Measurements from ENCODE around the gene ITLN2.
A peak's percentile ranks its signal among the peaks of the same experiment; 100 is the strongest.
"Not testable (repeated sequence)": the region's sequence is repeated elsewhere in the genome, so short reads cannot be mapped to it uniquely, and the experiment has no call there.

Gene ITLN2

DNA sequence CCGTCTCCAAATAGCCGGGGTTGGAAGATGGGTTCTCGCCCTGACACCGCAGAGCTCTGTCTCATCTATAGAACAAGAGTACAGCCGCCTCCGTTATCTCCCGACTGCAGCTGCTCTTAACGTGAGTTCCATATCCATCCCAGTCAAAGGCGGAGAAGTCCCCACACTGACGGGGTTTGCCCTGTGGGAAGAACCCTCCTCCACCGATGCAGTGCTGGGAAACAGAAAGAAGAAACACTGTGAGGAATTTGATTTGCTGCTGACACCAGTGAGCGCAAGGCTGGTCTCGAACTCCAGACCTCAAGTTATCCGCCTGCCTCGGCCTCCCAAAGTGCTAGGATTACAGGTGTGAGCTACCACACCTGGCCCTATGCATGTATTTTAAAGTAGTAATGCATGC is 9.5 kb downstream of the ITLN2 start:
- no peak for TF ChIP-seq Cebpa-rat (IDR thresholded peaks at IDR 0.05)
- H3K4me2 ChIP-seq, result no peak overlapping the region
- no peak overlapping the region for H3K27ac ChIP-seq
- no peaks in the 10 kb centered on the region for H3K27me3 ChIP-seq
- no peaks in the 10 kb centered on the region for H4K20me1 ChIP-seq
- no peaks in the 10 kb centered on the region for H3K4me1 ChIP-seq
- H3K36me3 ChIP-seq, result no peaks in the 10 kb centered on the region
- peaks cover 0 to 10% (median 5%) of the 10 kb centered on the region in 11 experiments; a peak in 7 of 22 replicates for H3K9me3 ChIP-seq (replicated peaks in 1 of 11)
- no peak overlapping the region for H3K9ac ChIP-seq
- no peak overlapping the region for H3K4me3 ChIP-seq

GRCh38 chr1:160942926-160943325 is 11.7 kb downstream of the ITLN2 start:
- Histone ChIP-seq H3K9me3 (replicated peaks in 1 of 11) (peaks cover 0 to 10% (median 4%) of the 10 kb centered on the region in 11 experiments; a peak in 6 of 22 replicates), H3K27ac (no peak overlapping the region), H3K4me3 (no peak overlapping the region), H3K4me2 (no peak overlapping the region), H3K9ac (no peak overlapping the region), H3K36me3 (no peaks in the 10 kb centered on the region), H4K20me1 (no peaks in the 10 kb centered on the region), H3K4me1 (no peaks in the 10 kb centered on the region), H3K27me3 (no peaks in the 10 kb centered on the region)
- no peak for TF ChIP-seq Cebpa-rat (IDR thresholded peaks at IDR 0.05)

DNA sequence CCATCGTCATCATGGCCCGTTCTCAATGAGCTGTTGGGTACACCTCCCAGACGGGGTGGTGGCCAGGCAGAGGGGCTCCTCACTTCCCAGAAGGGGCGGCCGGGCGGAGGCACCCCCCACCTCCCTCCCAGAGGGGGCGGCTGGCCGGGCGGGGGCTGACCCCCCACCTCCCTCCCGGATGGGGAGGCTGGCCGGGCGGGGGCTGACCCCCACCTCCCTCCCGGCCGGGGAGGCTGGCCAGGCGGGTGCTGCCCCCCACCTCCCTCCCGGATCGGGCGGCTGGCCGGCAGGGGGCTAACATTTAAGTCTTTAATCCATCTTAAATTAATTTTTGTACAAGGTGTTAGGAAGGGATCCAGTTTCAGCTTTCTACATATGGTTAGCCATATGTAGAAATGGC is 17.9 kb downstream of the ITLN2 start:
- Histone ChIP-seq H3K4me1 (peaks cover 0 to 12% (median 6%) of the 10 kb centered on the region in 10 experiments; a peak in 13 of 20 replicates), H3K9me3 (replicated peaks in 1 of 11) (peaks cover 13 to 51% (median 30%) of the 10 kb centered on the region in 11 experiments)
- not testable (repeated sequence) for H3K27me3 ChIP-seq, H4K20me1 ChIP-seq, H3K9ac ChIP-seq, H3K27ac ChIP-seq, H3K4me2 ChIP-seq, H3K36me3 ChIP-seq, H3K4me3 ChIP-seq

DNA sequence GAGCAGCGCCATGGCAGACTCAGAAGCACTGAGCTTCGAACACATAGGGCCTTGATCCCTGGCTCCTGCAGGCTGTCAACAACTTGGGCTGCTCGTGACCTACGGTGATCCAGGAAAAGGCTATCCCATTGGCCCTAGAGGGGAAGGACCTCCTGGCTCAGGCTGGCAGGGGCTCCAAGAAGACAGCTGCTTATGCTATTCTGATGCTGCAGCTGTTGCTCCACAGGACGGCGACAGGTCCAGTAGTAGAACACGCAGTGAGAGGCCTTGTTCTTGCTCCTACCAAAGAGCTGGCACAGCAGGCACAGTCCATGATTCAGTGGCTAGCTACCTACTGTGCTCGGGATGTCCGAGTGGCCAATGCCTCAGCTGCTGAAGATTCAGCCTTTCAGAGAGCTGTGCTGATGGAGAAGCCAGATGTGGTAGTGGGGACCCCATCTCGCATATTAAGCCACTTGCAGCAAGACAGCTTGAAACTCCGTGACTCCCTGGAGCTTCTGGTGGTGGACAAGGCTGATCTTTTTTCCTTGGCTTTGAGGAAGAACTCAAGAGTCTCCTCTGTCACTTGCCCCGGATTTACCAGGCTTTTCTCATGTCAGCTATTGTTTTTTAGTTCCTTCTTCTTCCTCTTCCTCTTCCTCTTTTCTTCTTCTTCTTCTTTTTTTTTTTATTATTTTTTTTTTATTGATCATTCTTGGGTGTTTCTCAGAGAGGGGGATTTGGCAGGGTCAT is 18.9 kb downstream of the ITLN2 start:
- H3K4me2 ChIP-seq, result peak overlapping the region in 6 of 11 experiments; percentile 23 to 71 (median 52); a peak in 11 of 22 replicates
- H3K4me3 ChIP-seq, result no peak overlapping the region
- H3K9me3 ChIP-seq (replicated peaks in 1 of 11), result peaks cover 13 to 50% (median 29%) of the 10 kb centered on the region in 11 experiments
- H3K9ac ChIP-seq, result no peak overlapping the region
- H3K36me3 ChIP-seq, result no peaks in the 10 kb centered on the region
- H3K27ac ChIP-seq, result peak overlapping the region in 6 of 11 experiments; percentile 32 to 51 (median 36); a peak in 6 of 22 replicates
- no peaks in the 10 kb centered on the region for H3K27me3 ChIP-seq
- H3K4me1 ChIP-seq, result peaks cover 0 to 12% (median 6%) of the 10 kb centered on the region in 10 experiments; a peak in 13 of 20 replicates
- no peak for TF ChIP-seq Cebpa-rat (IDR thresholded peaks at IDR 0.05)
- H4K20me1 ChIP-seq, result no peaks in the 10 kb centered on the region

DNA sequence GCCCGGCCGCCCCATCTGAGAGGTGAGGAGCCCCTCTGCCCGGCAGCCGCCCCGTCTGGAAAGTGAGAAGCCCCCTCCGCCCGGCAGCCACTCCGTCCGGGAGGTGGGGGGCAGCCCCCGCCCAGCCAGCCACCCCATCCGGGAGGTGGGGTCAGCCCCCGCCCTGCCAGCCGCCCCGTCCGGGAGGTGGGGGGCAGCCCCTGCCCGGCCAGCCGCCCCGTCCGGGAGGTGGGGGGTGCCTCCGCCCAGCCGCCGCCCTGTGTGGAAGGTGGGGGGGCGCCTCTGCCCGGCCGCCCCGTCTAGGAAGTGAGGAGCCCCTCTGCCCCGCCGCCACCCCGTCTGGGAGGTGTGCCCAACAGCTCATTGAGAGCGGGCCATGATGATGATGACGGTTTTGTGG is 21.3 kb downstream of the ITLN2 start:
- Histone ChIP-seq H3K4me1 (peaks cover 0 to 12% (median 6%) of the 10 kb centered on the region in 10 experiments; a peak in 13 of 20 replicates), H3K9me3 (replicated peaks in 1 of 11) (peaks cover 15 to 50% (median 30%) of the 10 kb centered on the region in 11 experiments)
- H3K36me3 ChIP-seq, H3K9ac ChIP-seq, H4K20me1 ChIP-seq, H3K4me3 ChIP-seq, H3K27me3 ChIP-seq, H3K27ac ChIP-seq, H3K4me2 ChIP-seq: not testable (repeated sequence)

- no peak overlapping the region for H3K9ac ChIP-seq
- H3K36me3 ChIP-seq, result no peaks in the 10 kb centered on the region
- no peak overlapping the region for H3K27ac ChIP-seq
- peaks cover 74 to 79% (median 75%) of the 10 kb centered on the region in 11 experiments for H3K9me3 ChIP-seq (replicated peaks in 1 of 11)
- H3K27me3 ChIP-seq, result no peaks in the 10 kb centered on the region
- H3K4me1 ChIP-seq, result no peaks in the 10 kb centered on the region
- H3K4me2 ChIP-seq, result no peak overlapping the region
- no peak overlapping the region for H3K4me3 ChIP-seq
- no peaks in the 10 kb centered on the region for H4K20me1 ChIP-seq
- no peak for TF ChIP-seq Cebpa-rat (IDR thresholded peaks at IDR 0.05)
Measured at GRCh38 chr1:160925652-160926244, 28.9 kb downstream of the ITLN2 start.

- H3K4me1 ChIP-seq, result no peaks in the 10 kb centered on the region
- no peaks in the 10 kb centered on the region for H3K27me3 ChIP-seq
- H3K9me3 ChIP-seq (replicated peaks in 1 of 11), result peaks cover 82 to 86% (median 83%) of the 10 kb centered on the region in 11 experiments
- H3K4me2 ChIP-seq, result no peak overlapping the region
- no peaks in the 10 kb centered on the region for H3K36me3 ChIP-seq
- no peak for TF ChIP-seq Cebpa-rat (IDR thresholded peaks at IDR 0.05)
- no peak overlapping the region for H3K4me3 ChIP-seq
- no peak overlapping the region for H3K9ac ChIP-seq
- no peaks in the 10 kb centered on the region for H4K20me1 ChIP-seq
- no peak overlapping the region for H3K27ac ChIP-seq
Measured at GRCh38 chr1:160924791-160925651, 29.6 kb downstream of the ITLN2 start.

DNA sequence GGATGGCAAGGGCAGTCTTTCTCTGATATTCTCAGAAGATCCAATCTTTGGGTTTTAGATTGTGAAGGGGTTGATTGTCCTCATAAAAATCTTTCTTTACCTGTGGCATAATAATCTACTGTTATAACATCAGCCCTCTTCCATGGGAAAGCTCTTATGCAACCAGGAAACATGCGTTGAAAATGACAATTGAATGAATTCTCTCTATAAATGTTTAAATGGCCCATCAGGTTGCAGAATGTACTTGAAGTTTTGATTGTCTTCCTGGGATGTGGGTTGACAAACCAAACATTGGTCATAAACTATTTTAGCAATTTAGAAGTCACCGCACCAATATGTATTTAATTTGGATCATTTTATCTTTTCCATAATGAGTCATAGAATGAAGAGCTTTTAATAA is 37.9 kb downstream of the ITLN2 start:
- Histone ChIP-seq H3K36me3 (no peaks in the 10 kb centered on the region), H3K27me3 (no peaks in the 10 kb centered on the region), H3K4me3 (no peak overlapping the region), H3K9me3 (replicated peaks in 1 of 11) (peaks cover 17 to 29% (median 20%) of the 10 kb centered on the region in 11 experiments), H4K20me1 (no peaks in the 10 kb centered on the region), H3K4me1 (no peaks in the 10 kb centered on the region), H3K9ac (no peak overlapping the region), H3K4me2 (no peak overlapping the region), H3K27ac (no peak overlapping the region)
- no peak for TF ChIP-seq Cebpa-rat (IDR thresholded peaks at IDR 0.05)

DNA sequence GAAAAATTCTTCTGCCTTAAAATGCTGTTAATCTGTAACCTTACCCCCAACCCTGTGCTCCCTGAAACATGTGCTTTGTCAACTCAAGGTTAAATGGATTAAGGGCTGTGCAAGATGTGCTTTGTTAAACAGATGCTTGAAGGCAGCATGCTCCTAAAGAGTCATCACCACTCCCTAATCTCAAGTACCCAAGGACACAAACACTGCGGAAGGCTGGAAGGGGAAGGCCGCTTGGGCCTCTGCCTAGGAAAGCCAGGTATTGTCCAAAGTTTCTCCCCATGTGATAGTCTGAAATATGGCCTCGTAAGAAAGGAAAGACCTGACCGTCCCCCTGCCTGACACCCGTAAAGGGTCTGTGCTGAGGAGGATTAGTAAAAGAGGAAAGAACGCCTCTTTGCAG is 41.4 kb downstream of the ITLN2 start:
- H3K4me2 ChIP-seq, result not testable (repeated sequence)

More for the DNA sequence above, 41.4 kb downstream of the ITLN2 start:
- not testable (repeated sequence) for H3K4me1 ChIP-seq, H3K27me3 ChIP-seq, H3K36me3 ChIP-seq, H3K4me3 ChIP-seq, H3K27ac ChIP-seq, H3K9ac ChIP-seq, H4K20me1 ChIP-seq
- H3K9me3 ChIP-seq (replicated peaks in 1 of 11), result peaks cover 5 to 21% (median 12%) of the 10 kb centered on the region in 11 experiments; a peak in 16 of 22 replicates
